OCI-LY3 (cell line): ENCODE measurements around the gene TIGD3.

ENCODE experiments used
- H2AFZ ChIP-seq: fragments of 200-600, 300-600 bp; shearing (Covaris generic); 2 replicates; pipeline ENCODE4 v1.6.0; 2014; ENCODE audit warnings: antibody characterized with exemption, low read depth, low read length
- H3K27ac ChIP-seq: fragments of 200-600, 300-600 bp; sonication (generic); 2 replicates; pipeline ENCODE4 v1.5.1; 2014; ENCODE audit warnings: mild to moderate bottlenecking, low read length, moderate library complexity, mixed read lengths
- H3K27me3 ChIP-seq: fragments of 200-600, 300-600 bp; sonication (generic); 2 replicates; pipeline ENCODE4 v1.6.1; 2014; ENCODE audit warnings: low read depth, low read length, mixed read lengths
- H3K36me3 ChIP-seq: fragments of 200-600, 300-600 bp; sonication (generic); replicated peaks from 2 replicates; pipeline ENCODE3; 2014; ENCODE audit warnings: low read depth, low read length, mixed read lengths
- H3K4me1 ChIP-seq: fragments of 300-600, 200-600 bp; sonication (generic); 2 replicates; pipeline ENCODE4 v1.6.1; 2014; ENCODE audit warnings: low read length, mixed read lengths
- H3K4me2 ChIP-seq: fragments of 200-600, 300-600 bp; sonication (generic); 2 replicates; pipeline ENCODE4 v1.6.1; 2014; ENCODE audit warnings: low read length, mixed read lengths
- H3K4me3 ChIP-seq: fragments of 300-600, 200-600 bp; sonication (generic); 2 replicates; pipeline ENCODE4 v1.5.1; 2014; ENCODE audit warnings: antibody characterized with exemption, mild to moderate bottlenecking, low read length, moderate library complexity
- H3K79me2 ChIP-seq: fragments of 300-600, 200-600 bp; shearing (Covaris generic); 2 replicates; pipeline ENCODE4 v1.6.1; 2014; ENCODE audit warnings: mild to moderate bottlenecking, low read length, mixed read lengths
- H3K9ac ChIP-seq: fragments of 300-600, 200-600 bp; shearing (Covaris generic); 2 replicates; pipeline ENCODE4 v1.6.0; 2014; ENCODE audit warnings: mild to moderate bottlenecking, low read length, moderate library complexity
- H3K9me3 ChIP-seq: fragments of 200-600, 300-600 bp; shearing (Covaris generic); 2 replicates; pipeline ENCODE4 v1.6.1; 2014; ENCODE audit warnings: low read length, mixed read lengths; ENCODE audit not compliant: insufficient read depth
- H4K20me1 ChIP-seq: fragments of 200-600, 300-600 bp; sonication (generic); 2 replicates; pipeline ENCODE4 v1.6.1; 2016; ENCODE audit warnings: low read length, mixed read lengths; ENCODE audit not compliant: insufficient read depth
- EZH2phosphoT487 ChIP-seq: fragments of 200-600 bp; shearing (Covaris generic); IDR thresholded peaks from 2 replicates; pipeline ENCODE4 v1.6.1; 2018; ENCODE audit warnings: antibody characterized with exemption, mixed run types, low read depth
- TF ChIP-seq, protein P1 (sequence below): fragments of 200-600, 300-600 bp; sonication (generic); IDR thresholded peaks from 2 replicates; pipeline ENCODE4 v1.5.1; 2014; ENCODE audit warnings: antibody characterized with exemption, low read length, low read depth

TIGD3 gene

GRCh38 chr11:65370659-65371049 is 16.1 kb downstream of the TIGD3 start:
- H2AFZ ChIP-seq = no peak overlapping the region
- H3K4me3 ChIP-seq = no peak overlapping the region
- no peaks in the 10 kb centered on the region for H4K20me1 ChIP-seq
- no peak for TF ChIP-seq EZH2phosphoT487
- TF ChIP-seq, protein P1, sequence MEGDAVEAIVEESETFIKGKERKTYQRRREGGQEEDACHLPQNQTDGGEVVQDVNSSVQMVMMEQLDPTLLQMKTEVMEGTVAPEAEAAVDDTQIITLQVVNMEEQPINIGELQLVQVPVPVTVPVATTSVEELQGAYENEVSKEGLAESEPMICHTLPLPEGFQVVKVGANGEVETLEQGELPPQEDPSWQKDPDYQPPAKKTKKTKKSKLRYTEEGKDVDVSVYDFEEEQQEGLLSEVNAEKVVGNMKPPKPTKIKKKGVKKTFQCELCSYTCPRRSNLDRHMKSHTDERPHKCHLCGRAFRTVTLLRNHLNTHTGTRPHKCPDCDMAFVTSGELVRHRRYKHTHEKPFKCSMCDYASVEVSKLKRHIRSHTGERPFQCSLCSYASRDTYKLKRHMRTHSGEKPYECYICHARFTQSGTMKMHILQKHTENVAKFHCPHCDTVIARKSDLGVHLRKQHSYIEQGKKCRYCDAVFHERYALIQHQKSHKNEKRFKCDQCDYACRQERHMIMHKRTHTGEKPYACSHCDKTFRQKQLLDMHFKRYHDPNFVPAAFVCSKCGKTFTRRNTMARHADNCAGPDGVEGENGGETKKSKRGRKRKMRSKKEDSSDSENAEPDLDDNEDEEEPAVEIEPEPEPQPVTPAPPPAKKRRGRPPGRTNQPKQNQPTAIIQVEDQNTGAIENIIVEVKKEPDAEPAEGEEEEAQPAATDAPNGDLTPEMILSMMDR = no peak
- no peak overlapping the region for H3K4me2 ChIP-seq
- no peak overlapping the region for H3K27ac ChIP-seq
- 0 out of 2 replicates have a peak, but pooled peaks cover 3% of the 10 kb centered on the region for H3K4me1 ChIP-seq
- no peak overlapping the region for H3K9ac ChIP-seq
- H3K79me2 ChIP-seq = no peaks in the 10 kb centered on the region
- no peaks in the 10 kb centered on the region for H3K9me3 ChIP-seq
- H3K36me3 ChIP-seq = no peaks in the 10 kb centered on the region
- H3K27me3 ChIP-seq = 0 out of 2 replicates have a peak, but pooled peaks cover 3% of the 10 kb centered on the region

- no peaks in the 10 kb centered on the region for H3K36me3 ChIP-seq
- H3K27ac ChIP-seq = no peak overlapping the region
- no peak overlapping the region for H2AFZ ChIP-seq
- H3K9me3 ChIP-seq = no peaks in the 10 kb centered on the region
- no peak overlapping the region for H3K4me3 ChIP-seq
- peaks cover 20% of the 10 kb centered on the region for H3K4me1 ChIP-seq
- no peak overlapping the region for H3K4me2 ChIP-seq
- no peak for TF ChIP-seq EZH2phosphoT487
- TF ChIP-seq, protein P1 = no peak
- H3K9ac ChIP-seq = no peak overlapping the region
- H4K20me1 ChIP-seq = no peaks in the 10 kb centered on the region
- no peaks in the 10 kb centered on the region for H3K79me2 ChIP-seq
- 0 out of 2 replicates have a peak, but pooled peaks cover 3% of the 10 kb centered on the region for H3K27me3 ChIP-seq
Measured at GRCh38 chr11:65373839-65374580, 19.5 kb downstream of the TIGD3 start.

DNA sequence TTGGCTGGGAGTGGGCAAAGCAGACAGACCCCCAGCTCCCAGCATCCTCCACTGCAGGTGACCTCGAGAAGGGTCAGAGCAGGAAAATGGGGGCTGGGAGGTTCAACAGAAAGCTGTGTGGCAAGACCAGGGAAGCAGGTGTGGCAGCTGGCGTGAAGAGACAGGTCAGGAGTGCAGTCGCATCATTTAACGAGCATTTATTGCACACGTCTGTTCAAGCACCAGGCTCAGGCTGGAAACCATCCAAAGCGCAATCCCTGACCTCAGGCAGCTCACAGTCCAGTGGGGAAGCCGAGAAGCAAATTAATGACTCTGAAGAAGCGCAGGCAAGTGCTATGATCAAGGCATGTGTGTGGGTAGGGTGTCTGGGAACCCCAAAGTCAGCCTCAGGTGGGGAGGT is 20.5 kb downstream of the TIGD3 start:
- no peak for TF ChIP-seq EZH2phosphoT487
- TF ChIP-seq, protein P1 = no peak
- H3K4me2 ChIP-seq = no peak overlapping the region
- H3K9me3 ChIP-seq = no peaks in the 10 kb centered on the region
- no peaks in the 10 kb centered on the region for H3K36me3 ChIP-seq
- H3K9ac ChIP-seq = no peak overlapping the region
- peaks cover 20% of the 10 kb centered on the region for H3K4me1 ChIP-seq
- H3K4me3 ChIP-seq = no peak overlapping the region
- H3K79me2 ChIP-seq = no peaks in the 10 kb centered on the region
- H4K20me1 ChIP-seq = no peaks in the 10 kb centered on the region
- 0 out of 2 replicates have a peak, but pooled peaks cover 3% of the 10 kb centered on the region for H3K27me3 ChIP-seq
- H2AFZ ChIP-seq = no peak overlapping the region
- no peak overlapping the region for H3K27ac ChIP-seq

DNA sequence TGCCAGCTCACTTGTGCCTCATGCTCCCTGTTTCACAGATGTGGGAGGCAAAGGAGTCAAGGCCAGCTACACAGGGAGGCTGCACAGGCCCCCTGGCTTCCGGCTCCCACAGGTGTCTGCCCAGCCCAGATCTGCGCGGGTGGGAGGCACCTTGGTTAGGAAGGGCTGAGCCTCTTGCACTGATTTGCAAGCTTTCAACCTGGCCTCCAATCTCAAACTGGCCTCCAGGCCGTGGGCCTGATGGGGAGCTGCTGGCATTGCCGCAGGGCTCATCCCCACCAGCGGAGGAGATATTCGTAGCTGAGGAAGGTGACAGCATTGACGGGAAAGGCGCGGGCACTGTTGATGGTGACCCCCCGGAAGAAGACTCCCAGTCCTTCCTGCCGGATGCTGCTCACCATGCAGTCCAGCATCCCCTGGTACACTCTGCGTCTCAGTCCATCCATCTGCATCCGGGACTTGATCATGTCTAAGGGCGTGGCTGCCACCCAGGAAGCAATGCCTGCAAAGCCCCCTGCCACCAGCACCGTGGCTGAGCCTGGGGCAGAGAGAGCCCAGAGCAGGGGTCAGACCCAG is 21.7 kb downstream of the TIGD3 start:
- H3K4me2 ChIP-seq = no peak overlapping the region
- H3K4me3 ChIP-seq = no peak overlapping the region
- H3K27ac ChIP-seq = no peak overlapping the region
- no peaks in the 10 kb centered on the region for H3K9me3 ChIP-seq
- no peaks in the 10 kb centered on the region; the same call in 1 of the 2 replicates for H3K79me2 ChIP-seq
- 0 out of 2 replicates have a peak, but pooled peaks cover under 1% of the 10 kb centered on the region for H3K27me3 ChIP-seq
- no peaks in the 10 kb centered on the region for H4K20me1 ChIP-seq
- H2AFZ ChIP-seq = no peak overlapping the region
- no peaks in the 10 kb centered on the region for H3K36me3 ChIP-seq
- H3K4me1 ChIP-seq = peaks cover 25% of the 10 kb centered on the region
- H3K9ac ChIP-seq = no peak overlapping the region
- TF ChIP-seq, protein P1 = no peak
- no peak for TF ChIP-seq EZH2phosphoT487
